GM21423 (cell line): ENCODE measurements around the gene RC3H1.
"Not testable (repeated sequence)": the region's sequence is repeated elsewhere in the genome, so short reads cannot be mapped to it uniquely, and the experiment has no call there.

Experiments used
- ATAC-seq: cut with Tn5 transposase; IDR thresholded peaks from one replicate; pipeline ENCODE4 v1.9.1; 2021; ENCODE audit warnings: mild to moderate bottlenecking, moderate library complexity; ENCODE audit not compliant: unreplicated experiment

The RC3H1 gene

DNA sequence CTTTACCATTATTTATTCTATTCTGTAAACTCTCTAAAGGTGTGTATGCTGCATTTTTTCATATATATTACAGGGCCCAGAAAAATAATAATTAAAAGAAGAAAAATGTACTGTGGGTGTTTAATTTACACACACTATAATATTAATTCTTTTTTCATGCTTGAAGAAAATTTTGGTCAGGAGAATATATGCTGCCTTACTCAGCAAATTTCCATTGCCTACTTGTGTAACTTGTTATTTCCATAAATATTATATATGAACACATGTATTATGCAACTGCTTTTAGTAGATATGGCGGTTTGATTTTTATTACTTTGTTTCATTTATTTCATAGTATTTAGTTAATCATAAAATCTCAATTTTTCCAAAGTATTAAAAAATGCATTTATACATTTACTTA lies 58.7 kb downstream of the RC3H1 start:
- no peak for ATAC-seq

DNA sequence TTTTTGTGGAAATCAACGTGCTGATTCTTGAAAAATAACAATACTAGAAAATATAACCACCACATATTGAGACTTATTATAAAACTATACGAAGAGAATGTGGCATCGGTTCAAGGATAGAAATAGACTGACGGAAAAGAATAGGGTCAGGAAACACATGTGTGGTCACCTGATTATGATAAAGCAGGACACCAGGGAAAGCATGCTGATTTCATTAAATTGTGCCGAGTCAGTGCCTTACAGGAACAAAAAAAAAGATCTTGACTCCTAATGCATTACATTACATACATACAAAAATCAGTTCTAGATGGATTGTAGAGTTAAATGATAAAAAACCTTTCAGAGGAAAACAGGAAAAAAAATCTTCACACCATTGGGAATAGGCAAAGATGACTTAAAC lies 61.5 kb downstream of the RC3H1 start:
- no peak for ATAC-seq

DNA sequence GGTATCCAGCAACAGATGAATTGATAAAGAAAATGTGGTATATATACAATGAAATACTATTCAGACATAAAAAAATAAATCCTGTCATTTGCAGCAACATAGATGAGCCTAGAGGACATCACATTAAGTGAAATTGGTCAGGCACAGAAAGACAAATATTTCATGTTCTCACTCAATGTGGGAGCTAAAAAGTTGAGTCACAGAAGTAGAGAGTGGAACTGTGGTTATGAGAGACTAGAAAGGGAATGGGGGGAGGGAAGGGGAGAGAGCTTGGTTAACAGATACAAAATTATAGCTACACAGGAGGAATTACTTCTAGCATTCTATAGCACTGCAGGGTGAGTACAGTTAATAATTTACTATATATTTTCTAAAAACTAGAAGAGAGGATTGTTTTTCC lies 68.0 kb downstream of the RC3H1 start:
- ATAC-seq: no peak

DNA sequence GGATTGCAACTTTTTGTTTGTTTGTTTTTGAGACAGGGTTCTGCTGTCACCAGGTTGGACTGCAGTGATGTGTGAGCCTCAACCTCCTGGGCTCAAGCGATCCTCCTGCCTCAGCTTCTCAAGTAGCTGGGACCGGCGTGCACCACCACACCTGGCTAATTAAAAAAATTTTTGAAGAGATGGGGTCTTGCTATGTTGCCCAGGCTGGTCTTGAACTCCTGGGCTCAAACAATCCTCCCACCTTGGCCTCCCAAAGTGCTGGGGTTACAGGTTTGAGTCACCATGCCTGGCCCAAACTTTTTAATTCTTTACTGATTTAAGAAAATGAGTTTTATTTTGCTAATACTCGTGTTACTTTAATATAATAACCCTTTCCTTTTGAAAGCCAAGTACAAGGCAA lies 73.6 kb downstream of the RC3H1 start:
- no peak for ATAC-seq

DNA sequence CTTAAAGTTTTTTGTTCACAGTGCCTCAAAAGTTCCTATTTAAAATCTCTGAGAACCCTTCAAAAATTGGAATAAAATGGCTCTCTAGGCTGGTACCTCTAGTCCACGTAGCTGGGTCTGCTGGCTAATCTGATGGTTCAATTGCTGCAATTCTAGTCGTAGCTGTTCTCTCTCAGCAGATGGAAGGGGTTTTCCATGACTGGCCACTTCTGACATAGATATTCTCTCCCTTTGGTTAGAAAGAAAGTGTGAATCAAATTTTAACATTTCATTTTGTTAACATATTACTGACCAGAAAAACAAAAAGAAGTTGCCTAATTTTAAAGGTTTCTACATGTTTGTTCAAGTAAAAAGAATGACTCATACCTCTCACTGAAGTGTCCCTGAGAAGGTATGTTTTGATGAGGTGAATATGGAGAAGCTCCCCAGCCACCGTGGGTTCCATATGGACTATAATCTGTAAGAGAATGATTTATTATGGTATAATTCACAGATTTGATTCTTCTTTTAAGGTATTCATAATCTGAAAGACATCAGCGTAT lies 75.7 kb downstream of the RC3H1 start:
- no peak for ATAC-seq

DNA sequence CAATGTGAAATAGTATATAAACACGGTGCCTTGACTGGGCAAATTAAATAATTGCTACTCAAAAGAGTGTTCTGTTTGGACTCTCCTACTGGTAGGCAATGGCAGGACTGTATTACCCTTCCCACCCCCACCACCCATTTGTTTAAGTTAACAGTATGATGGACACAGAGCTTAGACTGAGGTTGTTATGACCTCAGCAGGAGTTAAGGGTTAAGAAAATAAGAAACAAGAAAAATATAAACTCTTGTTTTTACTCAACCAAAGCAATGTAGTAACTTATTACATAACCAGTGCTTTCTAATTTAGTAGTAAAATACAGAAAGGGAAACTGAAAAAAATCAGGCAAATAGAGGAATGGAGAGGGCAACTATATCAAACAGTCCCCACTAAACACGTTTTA lies 85.1 kb downstream of the RC3H1 start:
- no peak for ATAC-seq

DNA sequence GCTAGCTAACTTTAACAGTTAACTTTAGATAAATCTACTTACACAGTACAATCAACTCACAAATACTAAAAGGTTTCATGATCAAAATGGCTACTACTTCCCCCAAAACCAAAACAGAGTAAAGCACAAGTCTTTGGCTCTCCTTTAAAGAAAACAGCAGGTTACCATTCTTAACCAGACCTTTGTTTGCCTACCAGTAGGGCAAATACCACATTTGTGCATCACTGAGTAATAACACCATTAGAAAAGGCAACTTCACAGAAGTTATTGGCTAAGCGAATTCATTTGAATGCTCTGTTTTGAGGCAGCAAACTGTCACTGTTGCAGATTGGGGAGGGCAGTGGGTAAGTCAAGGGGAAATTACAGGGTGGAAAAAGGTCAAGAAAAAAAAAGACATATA lies 87.7 kb downstream of the RC3H1 start:
- no peak for ATAC-seq

DNA sequence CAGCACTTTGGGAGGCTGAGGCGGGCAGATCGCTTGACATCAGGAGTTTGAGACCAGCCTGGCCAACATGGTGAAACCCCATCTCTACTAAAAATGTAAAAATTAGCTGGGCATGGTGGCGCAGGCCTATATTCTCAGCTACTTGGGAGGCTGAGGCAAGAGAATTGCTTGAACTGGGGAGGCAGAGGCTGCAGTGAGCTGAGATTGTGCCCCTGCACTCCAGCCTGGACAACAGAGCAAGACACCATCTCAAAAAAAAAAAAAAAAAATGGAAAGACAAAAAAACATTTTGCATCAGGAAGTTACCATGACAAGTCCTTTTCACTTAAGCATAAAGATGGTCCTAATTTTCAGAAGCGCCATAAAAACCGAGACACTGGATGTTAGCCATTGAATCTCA lies 91.6 kb downstream of the RC3H1 start:
- ATAC-seq: not testable (repeated sequence)

DNA sequence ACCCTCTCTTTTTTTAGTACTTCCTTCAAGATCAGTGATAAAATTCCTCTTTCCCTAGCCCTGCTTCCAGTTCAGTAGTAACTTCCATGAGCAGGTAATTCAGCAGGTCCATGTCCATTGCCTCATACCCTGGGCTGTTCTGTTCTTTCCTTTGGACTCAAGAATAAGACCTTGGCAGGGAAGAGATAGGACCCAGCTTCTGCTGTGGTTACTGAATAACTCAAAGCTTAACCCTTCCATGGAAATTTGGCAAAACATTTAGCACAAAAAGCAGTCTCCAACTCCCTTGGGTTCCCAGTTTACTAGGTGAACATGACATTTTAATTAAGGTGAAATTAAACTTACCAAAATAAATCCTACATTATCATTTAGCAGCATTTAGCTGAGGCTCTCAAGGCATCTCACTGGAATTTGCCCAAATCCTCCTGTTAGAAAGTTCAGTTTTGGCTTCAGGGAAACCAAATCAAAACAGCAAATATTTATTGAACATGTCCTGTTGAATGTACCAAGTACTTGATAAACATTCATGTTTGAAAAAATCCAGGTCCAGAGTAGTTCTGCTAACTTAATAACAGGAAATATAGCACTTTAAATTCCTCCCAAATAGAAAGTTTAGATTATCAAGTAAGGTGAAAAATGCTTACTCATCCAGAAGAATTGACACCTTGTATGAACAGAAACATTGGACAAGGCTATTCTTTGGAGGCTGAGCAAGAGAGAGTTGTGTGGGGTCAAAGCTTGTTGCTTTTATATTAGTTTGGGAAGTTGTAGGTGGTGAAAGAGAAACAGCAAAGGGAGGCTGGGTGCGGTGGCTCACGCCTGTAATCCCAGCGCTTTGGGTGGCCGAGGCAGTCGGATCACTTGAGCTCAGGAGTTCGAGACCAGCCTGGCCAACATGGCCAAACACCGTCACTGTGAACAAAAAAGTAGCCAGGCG lies 96.6 kb downstream of the RC3H1 start:
- no peak for ATAC-seq

DNA sequence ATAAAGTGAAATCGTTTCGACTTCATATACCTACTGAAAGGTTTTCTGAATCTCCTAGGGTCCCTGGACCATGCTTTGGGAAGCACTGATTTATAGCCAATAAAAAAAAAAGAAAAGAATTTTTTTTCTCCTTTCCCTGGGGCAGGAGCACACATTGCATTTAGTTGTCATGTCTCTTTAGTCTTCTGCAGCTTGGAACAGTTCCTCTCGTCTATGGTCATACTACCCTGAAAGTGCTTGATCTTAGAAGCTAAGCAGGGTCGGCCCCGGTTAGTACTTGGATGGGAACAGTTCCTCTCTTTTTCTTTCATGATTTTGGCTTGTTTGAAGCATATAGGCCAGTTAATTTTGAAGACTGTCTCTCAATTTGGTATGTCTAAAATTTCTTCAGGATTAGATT lies 101.3 kb downstream of the RC3H1 start:
- no peak for ATAC-seq

DNA sequence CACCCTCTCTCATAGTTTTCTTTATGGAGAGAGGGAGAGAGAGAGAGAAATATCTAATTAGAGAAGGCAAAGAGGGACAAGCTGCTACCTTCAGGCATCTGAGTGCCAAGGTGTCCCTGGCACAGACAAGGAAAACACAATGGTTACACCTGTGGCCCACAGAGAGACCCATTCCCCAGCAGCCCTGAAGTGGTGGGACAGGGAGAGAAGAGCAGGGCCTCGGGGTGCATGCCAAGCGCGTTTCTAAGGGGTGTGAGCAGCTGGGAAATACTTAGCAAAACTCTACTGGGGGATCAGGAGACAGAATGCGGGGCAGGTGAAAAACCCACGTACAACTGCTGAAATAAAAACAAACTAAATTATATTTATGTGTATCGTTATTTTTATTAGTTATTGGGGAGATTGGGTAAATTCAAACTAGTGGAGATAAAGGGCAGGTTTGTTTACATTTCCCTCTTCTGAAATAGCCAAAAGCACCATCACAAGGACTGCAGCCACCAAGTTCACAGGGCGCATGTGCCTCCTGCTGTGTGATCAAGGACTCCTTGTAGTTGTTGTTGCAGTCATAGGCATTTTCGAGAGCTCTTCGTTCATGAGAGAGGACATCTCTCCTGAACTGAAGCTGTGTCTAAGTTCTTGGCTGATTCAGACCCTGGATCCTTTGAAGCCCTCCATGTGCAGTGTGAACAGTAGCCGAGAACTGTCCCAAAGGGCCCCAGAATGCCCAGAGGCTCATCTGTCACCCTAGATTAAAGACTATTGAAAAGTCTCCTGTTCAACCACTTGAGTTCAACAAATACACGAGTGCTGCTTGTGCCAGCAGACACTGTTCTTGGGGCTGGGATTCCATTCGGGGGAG lies 104.3 kb downstream of the RC3H1 start:
- no peak for ATAC-seq

DNA sequence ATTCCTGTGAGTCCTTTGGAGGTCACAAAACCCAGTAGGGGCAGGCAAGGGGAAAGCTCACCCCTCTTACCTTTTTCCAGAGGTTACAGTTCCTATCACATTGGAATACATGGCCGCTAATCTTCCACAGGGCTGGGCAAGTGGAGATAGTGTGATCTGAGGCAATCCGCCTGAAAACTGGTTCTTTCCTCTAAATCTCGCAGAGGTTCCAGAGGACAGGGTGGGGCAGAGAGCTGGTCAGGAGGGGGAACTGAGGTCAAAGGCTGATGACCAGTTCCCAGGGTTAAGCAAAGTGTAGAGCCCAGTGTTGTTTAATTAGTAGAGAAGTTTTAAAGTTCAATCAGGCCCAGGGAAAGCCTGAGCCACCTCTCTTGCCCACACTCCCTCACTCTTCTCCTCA lies 105.0 kb downstream of the RC3H1 start, which contains the start of gene SERPINC1:
Gene SERPINC1, minus strand, starts transcription at position 179 of the 400 bp plus-strand sequence. Its CDS starts 68 bp downstream, at position 111.
- ATAC-seq: no peak

DNA sequence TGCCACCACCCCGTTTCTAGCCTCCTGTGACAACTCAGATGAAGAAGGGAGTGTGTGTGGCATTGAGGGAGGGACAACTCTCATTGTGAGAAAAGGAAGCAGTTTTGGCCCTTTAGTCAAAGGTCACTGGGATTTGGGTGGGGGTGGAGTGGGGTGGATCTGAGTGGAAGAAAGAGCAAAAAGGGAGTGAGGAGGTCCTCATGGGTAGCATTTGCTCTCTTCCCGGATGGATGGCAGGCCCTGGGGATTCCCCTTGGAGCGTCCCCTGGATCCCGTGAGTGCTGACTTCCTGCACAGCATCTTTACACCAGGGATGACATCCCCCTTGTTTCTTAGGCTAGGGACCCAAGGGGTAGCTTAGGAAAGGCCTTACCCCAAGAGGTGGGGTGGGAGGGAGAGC lies 105.5 kb downstream of the RC3H1 start:
- ATAC-seq: no peak

DNA sequence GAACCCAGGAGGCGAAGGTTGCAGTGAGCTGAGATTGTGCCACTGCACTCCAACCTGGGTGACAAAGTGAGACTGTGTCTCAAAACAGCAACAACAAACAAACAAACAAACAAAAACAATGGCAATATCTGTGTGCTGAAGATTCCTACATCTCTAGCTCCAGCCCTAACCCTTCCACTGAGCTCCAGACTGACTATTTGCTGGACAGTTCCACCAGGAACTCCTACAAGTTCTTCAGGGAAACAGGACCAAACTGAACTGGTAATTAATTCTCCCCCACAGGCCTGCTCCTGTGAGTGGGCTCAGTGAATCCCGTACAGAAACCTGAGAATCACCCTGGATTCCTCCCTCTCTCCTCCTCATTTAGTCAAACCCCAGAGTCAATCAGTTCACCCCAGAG lies 106.6 kb downstream of the RC3H1 start:
- no peak for ATAC-seq

DNA sequence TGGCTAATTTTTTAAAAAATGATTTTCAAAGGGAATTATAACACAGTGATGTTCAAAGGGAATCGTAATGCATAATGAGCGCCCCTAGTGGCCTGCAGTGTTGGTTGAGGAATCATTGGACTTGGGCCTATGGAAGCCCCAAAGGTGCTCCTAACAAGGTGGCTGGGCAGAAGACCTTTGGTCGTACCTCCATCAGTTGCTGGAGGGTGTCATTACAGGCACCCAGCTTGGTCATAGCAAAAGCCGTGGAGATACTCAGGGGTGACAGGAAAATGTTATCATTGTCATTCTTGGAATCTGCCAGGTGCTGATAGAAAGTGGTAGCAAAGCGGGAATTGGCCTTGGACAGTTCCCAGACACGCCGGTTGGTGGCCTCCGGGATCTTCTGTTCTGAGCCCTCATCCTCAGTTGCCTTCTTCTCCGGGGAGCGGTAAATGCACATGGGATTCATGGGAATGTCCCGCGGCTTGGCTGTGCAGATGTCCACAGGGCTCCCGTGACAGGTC lies 107.7 kb downstream of the RC3H1 start:
- no peak for ATAC-seq

DNA sequence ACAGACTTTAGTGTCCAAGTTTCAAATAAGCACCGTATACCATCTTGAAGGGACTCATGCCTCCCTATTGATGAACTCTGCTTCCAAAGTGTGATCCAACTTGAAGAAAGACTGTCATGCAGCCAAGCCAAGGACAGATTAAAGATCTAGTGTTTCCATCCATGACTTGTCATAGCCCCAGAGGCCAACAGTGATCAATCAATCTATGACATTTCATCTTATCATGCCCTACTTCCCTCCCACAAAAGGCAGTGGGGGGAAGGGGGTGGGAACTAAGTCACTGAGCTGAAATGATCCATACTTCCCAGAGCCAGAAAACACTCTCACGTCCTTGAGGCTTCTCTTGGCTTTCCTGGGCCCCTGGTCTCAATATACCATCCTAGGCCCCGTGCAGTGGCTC lies 109.0 kb downstream of the RC3H1 start:
- ATAC-seq: no peak

DNA sequence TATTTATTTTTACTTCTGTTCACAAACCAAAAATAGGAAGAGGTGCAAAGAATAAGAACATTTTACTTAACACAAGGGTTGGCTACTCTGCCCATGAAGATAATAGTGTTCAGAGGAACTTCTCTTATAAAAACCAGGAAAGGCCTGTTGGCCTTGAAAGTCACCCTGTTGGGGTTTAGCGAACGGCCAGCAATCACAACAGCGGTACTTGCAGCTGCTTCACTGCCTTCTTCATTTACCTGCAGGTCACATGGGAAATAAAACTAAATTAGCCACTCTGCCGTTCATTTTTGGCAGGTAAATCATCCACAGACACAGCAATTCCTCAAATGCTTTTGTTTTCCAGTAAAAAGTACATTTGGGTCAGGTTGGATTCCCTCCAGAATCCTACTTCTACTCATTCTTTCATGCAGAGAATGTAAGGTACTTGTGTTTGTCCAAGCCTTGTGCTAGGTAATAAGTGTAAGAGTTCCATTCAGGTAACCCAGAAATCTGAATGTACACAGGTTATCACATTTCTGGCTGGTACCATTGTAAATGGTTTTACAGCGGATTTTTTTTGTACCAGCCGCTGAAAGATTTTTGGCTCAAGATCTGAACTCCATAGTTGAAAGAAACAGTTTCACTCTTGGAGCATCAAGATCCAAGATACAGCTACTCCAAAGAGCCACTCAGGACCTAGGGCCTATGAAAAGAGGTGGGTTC lies 118.2 kb downstream of the RC3H1 start:
- no peak for ATAC-seq

DNA sequence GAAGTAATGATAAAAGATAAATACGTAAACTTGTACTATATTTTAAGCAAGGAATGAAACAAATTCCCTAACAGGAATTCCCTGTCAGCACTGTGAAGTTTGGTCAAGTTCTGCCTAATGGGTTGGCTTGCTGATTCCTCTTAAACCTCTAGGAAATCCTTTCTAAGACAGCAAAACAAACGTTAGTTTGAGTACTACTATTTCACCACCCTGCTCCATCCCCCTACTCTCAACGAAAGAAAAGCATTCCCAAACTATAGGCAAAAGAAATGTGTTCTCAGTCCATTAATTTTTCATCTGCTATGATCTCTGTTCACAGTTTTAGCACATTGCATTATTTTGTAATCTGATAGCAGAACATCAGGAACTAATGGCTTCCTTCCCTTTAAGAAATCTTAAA lies 121.2 kb downstream of the RC3H1 start:
- ATAC-seq: no peak

DNA sequence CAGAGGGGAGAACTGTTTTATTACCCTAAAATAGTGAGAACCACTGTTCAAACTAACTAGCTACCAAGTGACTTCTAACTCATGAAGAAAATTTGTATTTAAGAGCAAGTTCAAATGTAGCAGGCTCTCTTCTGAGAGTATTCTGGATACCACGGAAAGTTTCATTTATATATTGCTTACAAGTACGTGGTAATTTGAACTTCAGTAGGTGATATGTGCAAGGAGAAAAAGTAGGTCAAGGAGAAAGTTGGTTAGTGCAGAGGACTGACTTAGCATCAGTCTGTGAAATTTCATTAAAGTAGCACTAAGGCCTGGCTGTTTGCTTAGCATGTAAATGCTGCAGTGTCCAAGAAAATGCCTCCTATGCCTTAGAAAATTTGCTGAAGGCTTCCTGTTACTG lies 121.7 kb downstream of the RC3H1 start:
- no peak for ATAC-seq

DNA sequence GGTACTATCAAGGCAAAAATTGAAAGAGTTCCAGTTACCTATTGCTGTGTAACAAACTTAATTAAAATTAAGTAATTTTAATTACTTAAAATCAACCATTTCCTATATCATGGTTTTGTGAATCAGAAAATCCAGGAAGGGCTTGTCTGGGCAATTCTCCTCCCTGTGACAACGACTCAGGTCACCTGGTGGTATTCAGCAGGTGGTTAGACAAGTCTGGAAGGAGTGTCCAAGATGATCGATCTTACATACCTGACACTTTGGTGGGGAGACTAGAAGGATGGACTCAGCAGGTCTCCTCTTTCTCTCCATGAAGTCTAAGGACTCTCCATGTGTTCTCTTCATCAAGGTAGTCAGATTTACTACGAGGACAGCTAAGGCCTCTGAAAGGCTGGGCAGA lies 128.0 kb downstream of the RC3H1 start:
- ATAC-seq: no peak

DNA sequence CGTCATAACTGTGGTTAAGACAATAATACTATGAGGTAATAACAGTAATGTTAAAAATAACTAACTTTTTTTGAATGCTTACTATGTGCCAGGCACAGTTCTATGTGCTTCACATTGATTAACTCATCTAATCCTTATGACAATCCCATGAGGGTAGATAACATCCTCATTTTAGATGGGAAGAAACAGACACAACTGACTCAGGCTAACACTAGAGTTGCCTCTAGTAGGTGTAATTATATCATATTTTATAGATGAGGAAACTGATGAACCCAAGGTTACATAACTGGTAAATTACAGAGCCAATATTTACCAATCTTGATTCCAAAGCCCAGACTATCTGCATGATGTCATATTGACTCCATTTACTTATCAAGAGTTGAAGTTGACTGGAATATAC lies 128.5 kb downstream of the RC3H1 start:
- no peak for ATAC-seq
